ENCODE data around the gene SPN.

Gene SPN

GRCh38 chr16:29717113-29717512 lies 54.1 kb downstream of the SPN start:
- Histone ChIP-seq H2BK120ac (ENCODE audit: low read depth, low read length) (no peak overlapping the region), H3K14ac (ENCODE audit: low read length in 2 of 2) (no peak overlapping the region), H3K4me1 (ENCODE audit: control insufficient read depth, insufficient read depth, low read depth, low read length) (no peaks in the 10 kb centered on the region), H3K27me3 (ENCODE audit: control insufficient read depth in 1 of 2, insufficient read depth in 1 of 2, low read length in 2 of 2) (peaks cover 0 to 17% of the 10 kb centered on the region in 2 experiments), H3K27ac (ENCODE audit: low read length, poor library complexity, severe bottlenecking) (no peak overlapping the region), H3K23ac (ENCODE audit: low read length in 2 of 2) (no peak overlapping the region), H2AFZ (ENCODE audit: low read depth, low read length) (no peak overlapping the region), H3K4me2 (ENCODE audit: low read length, poor library complexity, severe bottlenecking) (no peak overlapping the region), H3K9ac (ENCODE audit: low read length) (no peak overlapping the region), H2AK5ac (ENCODE audit: low read length, severe bottlenecking) (no peak overlapping the region), H2BK12ac (ENCODE audit: low read length in 2 of 2) (no peak overlapping the region), H3K9me3 (ENCODE audit: control insufficient read depth, low read length) (no peaks in the 10 kb centered on the region), H4K91ac (ENCODE audit: low read length) (no peak overlapping the region), H3K4me3 (ENCODE audit: insufficient read depth in 1 of 2, low read depth in 1 of 2, low read length in 2 of 2) (no peak overlapping the region), H3K79me1 (replicated peaks; ENCODE audit: low read length, poor library complexity, severe bottlenecking) (no peaks in the 10 kb centered on the region), H3K18ac (ENCODE audit: low read depth in 1 of 2, low read length in 2 of 2) (no peak overlapping the region), H4K8ac (ENCODE audit: low read length) (no peak overlapping the region), H3K36me3 (ENCODE audit: control insufficient read depth in 1 of 2, insufficient read depth in 2 of 2, low read depth in 1 of 2, low read length in 2 of 2) (no peaks in the 10 kb centered on the region), H3K4ac (ENCODE audit: low read depth in 1 of 2, low read length in 2 of 2) (no peak overlapping the region), H2BK5ac (ENCODE audit: low read depth, low read length, poor library complexity, severe bottlenecking) (no peak overlapping the region), H2BK15ac (ENCODE audit: low read depth, poor library complexity, severe bottlenecking) (no peak overlapping the region)
- no peak for DNase-seq
- WGBS, result 85% methylated on average over 7 of the region's 7 CpGs

- no peak overlapping the region for H3K14ac ChIP-seq (ENCODE audit: low read length in 2 of 2)
- H3K4me3 ChIP-seq (ENCODE audit: insufficient read depth in 1 of 2, low read depth in 1 of 2, low read length in 2 of 2), result no peak overlapping the region
- H2BK15ac ChIP-seq (ENCODE audit: low read depth, poor library complexity, severe bottlenecking), result no peak overlapping the region
- peaks cover 0 to 17% of the 10 kb centered on the region in 2 experiments for H3K27me3 ChIP-seq (ENCODE audit: control insufficient read depth in 1 of 2, insufficient read depth in 1 of 2, low read length in 2 of 2)
- no peak overlapping the region for H4K8ac ChIP-seq (ENCODE audit: low read length)
- H3K4me2 ChIP-seq (ENCODE audit: low read length, poor library complexity, severe bottlenecking), result no peak overlapping the region
- no peaks in the 10 kb centered on the region for H3K4me1 ChIP-seq (ENCODE audit: control insufficient read depth, insufficient read depth, low read depth, low read length)
- H3K79me1 ChIP-seq (replicated peaks; ENCODE audit: low read length, poor library complexity, severe bottlenecking), result no peaks in the 10 kb centered on the region
- no peak overlapping the region for H2AK5ac ChIP-seq (ENCODE audit: low read length, severe bottlenecking)
- no peak overlapping the region for H3K18ac ChIP-seq (ENCODE audit: low read depth in 1 of 2, low read length in 2 of 2)
- H3K9me3 ChIP-seq (ENCODE audit: control insufficient read depth, low read length), result no peaks in the 10 kb centered on the region
- no peak overlapping the region for H2BK12ac ChIP-seq (ENCODE audit: low read length in 2 of 2)
- H3K4ac ChIP-seq (ENCODE audit: low read depth in 1 of 2, low read length in 2 of 2), result no peak overlapping the region
- no peak overlapping the region for H2AFZ ChIP-seq (ENCODE audit: low read depth, low read length)
- WGBS, result 47% methylated on average over 4 of the region's 4 CpGs
- H3K23ac ChIP-seq (ENCODE audit: low read length in 2 of 2), result no peak overlapping the region
- H2BK120ac ChIP-seq (ENCODE audit: low read depth, low read length), result no peak overlapping the region
- no peak for DNase-seq
- no peak overlapping the region for H3K9ac ChIP-seq (ENCODE audit: low read length)
- H4K91ac ChIP-seq (ENCODE audit: low read length), result no peak overlapping the region
- H3K36me3 ChIP-seq (ENCODE audit: control insufficient read depth in 1 of 2, insufficient read depth in 2 of 2, low read depth in 1 of 2, low read length in 2 of 2), result no peaks in the 10 kb centered on the region
- no peak overlapping the region for H2BK5ac ChIP-seq (ENCODE audit: low read depth, low read length, poor library complexity, severe bottlenecking)
- H3K27ac ChIP-seq (ENCODE audit: low read length, poor library complexity, severe bottlenecking), result no peak overlapping the region
Measured at GRCh38 chr16:29719063-29719462, 56.0 kb downstream of the SPN start.
